ENCODE measurements around the gene VPS33A. TPM values are rescaled to one million over a fixed set of nuclear protein-coding genes. Genes with fewer than 3 reads are reported as not detected.

Gene VPS33A
- 10 to 100 TPM; 13.0 to 18.6 (median 15.4) TPM for total RNA-seq

DNA sequence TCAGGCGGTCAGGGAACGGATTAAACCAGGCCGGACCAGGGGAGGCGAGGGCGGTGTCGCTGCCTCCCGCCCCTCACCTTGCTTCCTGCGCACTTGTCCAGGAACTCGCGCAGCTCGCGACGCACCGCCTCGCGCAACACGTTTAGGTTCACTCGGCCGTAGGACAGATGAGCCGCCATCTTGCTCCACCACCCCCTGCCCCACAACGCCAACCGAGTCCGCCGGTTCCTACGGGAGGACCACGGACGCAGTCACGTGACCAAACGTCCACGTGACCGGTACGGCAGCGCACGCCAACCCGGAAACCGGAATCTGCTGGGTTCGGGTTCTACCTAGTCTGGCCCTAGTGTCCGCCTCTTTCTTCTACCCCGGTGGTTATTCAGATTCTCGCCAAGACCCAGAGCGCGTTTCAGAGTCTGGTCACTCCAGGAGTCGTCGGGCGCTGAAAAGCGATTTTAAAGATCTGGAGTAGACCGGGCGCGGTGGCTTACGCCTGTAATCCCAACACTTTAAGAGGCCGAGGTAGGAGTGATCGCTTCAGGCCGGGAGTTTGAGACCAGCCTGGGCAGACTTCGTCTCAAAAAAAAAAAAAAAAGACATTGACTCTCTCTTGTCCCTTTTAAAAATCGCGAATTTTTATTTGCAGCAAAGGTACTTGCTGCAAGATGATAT lies at the start of gene VPS33A:
TSS of gene VPS33A (minus strand) at position 265 of the 672 bp plus-strand sequence. CDS start at position 179, 86 bp downstream.
- TF ChIP-seq, protein P1, sequence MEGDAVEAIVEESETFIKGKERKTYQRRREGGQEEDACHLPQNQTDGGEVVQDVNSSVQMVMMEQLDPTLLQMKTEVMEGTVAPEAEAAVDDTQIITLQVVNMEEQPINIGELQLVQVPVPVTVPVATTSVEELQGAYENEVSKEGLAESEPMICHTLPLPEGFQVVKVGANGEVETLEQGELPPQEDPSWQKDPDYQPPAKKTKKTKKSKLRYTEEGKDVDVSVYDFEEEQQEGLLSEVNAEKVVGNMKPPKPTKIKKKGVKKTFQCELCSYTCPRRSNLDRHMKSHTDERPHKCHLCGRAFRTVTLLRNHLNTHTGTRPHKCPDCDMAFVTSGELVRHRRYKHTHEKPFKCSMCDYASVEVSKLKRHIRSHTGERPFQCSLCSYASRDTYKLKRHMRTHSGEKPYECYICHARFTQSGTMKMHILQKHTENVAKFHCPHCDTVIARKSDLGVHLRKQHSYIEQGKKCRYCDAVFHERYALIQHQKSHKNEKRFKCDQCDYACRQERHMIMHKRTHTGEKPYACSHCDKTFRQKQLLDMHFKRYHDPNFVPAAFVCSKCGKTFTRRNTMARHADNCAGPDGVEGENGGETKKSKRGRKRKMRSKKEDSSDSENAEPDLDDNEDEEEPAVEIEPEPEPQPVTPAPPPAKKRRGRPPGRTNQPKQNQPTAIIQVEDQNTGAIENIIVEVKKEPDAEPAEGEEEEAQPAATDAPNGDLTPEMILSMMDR (IDR thresholded peaks at IDR 0.05; ENCODE audit: low read depth): no peak

DNA sequence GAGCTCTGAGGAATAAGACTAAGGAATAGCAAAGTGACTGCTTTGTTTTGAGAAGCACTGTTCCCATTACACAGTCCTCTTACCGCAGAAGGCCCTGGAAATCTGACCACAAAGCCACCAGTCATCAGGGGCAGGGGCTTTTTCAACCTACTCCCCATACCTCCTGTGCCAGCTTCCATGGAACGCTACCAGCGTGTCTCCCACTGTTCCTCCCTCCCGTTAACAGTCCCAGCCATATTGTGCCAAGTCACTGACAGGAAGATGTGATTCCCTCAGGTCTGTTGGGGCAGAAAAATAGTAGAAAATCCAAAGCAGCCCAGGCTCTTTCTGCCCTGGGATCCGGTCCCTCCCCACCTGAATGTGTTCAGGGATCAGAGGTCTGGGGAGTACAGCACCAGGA lies 46.6 kb upstream of the VPS33A start:
- TF ChIP-seq, protein P1 (IDR thresholded peaks at IDR 0.05; ENCODE audit: low read depth): no peak

DNA sequence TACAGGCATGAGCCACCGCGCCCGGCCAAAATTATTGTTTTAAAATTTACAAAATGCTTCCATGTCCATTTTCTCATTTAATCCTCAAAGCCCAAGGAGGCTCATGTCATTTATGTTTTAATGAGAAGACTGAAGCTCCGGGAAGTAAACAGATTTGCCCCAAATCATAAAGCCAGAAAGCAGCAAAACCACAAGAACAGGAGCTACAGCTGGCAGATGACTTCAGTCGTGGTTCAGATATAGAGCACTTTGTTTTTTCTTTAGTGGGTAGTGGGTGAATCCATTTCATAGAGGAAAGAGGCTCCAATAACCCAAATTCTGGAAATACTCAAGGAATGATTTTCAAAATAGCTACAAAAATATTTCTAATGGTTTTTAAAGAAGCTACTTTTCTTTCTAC lies 45.4 kb upstream of the VPS33A start:
- TF ChIP-seq, protein P1 (IDR thresholded peaks at IDR 0.05; ENCODE audit: low read depth): no peak

DNA sequence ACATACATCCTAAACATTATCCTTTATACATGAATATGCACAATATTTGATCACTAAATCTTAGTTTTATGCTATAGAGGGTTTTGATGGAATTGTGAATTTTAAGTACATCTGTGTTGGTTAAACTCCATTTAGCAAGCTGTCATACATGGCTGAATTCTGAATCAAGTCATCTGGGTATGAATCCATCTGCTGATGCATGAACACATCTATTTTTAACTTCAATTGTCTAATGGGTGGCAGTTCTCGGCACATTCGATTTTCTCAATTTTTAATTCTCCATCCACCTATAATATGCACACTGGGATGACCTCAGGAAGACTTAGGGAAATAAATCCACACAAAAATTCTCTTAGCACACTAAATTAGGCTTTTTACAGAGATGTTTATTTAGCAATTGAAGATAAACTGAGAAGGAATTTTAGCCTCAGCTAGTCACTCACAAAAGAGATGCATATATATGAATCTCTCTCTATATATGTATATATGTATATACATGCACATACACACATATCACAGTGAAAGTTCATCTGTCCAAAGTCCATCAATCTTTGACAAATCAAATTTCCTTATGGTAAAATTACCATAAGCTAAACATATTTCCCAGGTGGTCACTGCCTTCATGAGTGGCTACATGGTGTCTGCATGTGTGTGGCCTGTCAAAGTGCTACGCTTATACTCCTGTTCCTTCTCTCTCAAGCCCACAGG lies 44.5 kb upstream of the VPS33A start:
- TF ChIP-seq, protein P1 (IDR thresholded peaks at IDR 0.05; ENCODE audit: low read depth): no peak

DNA sequence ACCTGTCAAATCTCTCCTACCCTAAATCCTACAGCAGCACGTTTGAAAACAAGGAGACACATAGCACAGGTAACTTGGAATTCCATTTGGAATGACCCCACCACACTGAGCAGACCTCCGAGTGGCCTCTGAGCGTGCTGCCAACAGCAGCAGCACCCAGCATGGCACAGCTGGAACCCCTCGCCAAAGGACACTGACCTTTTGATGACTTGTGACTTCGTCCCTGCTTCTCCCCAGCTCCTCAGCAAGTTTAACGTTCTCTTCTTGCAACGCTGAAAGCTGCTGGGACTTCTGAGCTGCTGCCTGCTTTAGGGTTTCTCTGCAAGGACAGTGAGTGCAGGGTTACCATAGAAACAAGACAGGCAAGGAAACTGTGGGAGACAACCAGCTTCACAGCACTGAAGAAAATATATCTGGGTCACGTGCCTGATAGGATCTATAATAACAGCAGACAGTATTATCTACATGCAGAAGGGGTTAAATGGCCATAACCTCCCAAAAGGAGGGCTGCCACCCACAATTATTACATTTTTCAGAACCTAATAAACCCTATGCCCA lies 43.3 kb upstream of the VPS33A start:
- TF ChIP-seq, protein P1 (IDR thresholded peaks at IDR 0.05; ENCODE audit: low read depth): no peak

DNA sequence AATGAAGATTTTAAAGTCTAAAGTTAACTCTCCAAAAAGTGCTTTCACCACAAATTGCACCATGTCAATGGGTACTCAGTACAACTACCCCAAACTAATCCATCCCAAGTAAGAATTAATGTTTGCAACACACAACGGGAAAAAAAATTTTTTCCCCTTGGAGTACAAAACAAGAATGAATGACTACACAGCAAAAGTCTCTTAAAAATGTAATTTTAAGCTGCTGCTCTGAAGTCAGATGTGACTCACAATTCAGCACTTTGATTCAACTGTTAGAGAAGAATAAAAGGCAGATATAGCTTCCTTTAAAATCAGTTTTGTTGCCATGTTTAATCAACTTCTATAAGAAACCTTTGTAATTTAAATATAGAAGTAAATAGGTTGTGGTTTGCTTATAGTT lies 42.5 kb upstream of the VPS33A start:
- TF ChIP-seq, protein P1 (IDR thresholded peaks at IDR 0.05; ENCODE audit: low read depth): no peak

DNA sequence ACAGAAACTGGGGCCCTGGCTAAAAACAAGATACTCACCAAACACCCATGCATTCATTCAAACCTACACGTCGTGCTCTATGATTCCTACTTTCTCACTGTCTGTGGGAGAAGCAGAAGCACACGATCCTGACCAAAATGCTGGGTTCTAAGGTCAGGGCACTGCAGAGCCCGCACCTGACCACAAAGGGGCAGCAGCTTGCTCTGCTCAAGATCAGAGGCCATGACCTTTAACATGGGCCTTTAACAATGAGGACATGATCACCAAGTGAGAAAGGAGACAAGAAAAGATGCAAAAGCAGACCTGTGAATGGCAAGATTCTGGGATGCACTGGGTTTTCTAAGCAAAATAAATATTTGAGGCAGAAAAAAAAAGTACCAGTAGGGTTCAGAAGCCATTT lies 40.1 kb upstream of the VPS33A start:
- TF ChIP-seq, protein P1 (IDR thresholded peaks at IDR 0.05; ENCODE audit: low read depth): no peak
